Smooth muscle cell (in vitro differentiated cells): ENCODE data around the gene TCP11L2. TPM values are rescaled to one million over a fixed set of nuclear protein-coding genes. Genes with fewer than 3 reads are reported as not detected.

Experiments used
- DNase-seq: peaks from one replicate; lab custom pipeline; 2025; ENCODE audit not compliant: unreplicated experiment; lab: John Stamatoyannopoulos, UW
- H2AFZ ChIP-seq: fragments of 200-600 bp; sonication (generic); 2 replicates; pipeline ENCODE4 v1.6.0; 2016; ENCODE audit warnings: antibody characterized with exemption, low read depth, mild to moderate bottlenecking
- H3F3A ChIP-seq: fragments of 200-600 bp; sonication (generic); 2 replicates; pipeline ENCODE4 v1.6.0; 2017; ENCODE audit warnings: antibody characterized with exemption, low read depth
- H3K27ac ChIP-seq: fragments of 200-600 bp; sonication (generic); 2 replicates; pipeline ENCODE4 v1.5.1; 2016; ENCODE audit warnings: low read depth, mild to moderate bottlenecking
- H3K27me3 ChIP-seq: fragments of 200-600 bp; sonication (generic); 2 replicates; pipeline ENCODE4 v1.6.1; 2016; ENCODE audit warnings: low read depth, mild to moderate bottlenecking
- H3K36me3 ChIP-seq: fragments of 200-600 bp; sonication (generic); 2 replicates; pipeline ENCODE4 v1.5.1; 2016; ENCODE audit warnings: low read depth
- H3K4me1 ChIP-seq: fragments of 200-600 bp; sonication (generic); 2 replicates; pipeline ENCODE4 v1.5.1; 2016; ENCODE audit warnings: low read depth
- H3K4me2 ChIP-seq: fragments of 200-600 bp; sonication (generic); 2 replicates; pipeline ENCODE4 v1.6.0; 2016; ENCODE audit warnings: mild to moderate bottlenecking
- H3K4me3 ChIP-seq: fragments of 200-600 bp; sonication (generic); 2 replicates; pipeline ENCODE4 v1.5.1; 2016; ENCODE audit warnings: mild to moderate bottlenecking
- H3K79me2 ChIP-seq: fragments of 200-600 bp; sonication (generic); 2 replicates; pipeline ENCODE4 v1.6.0; 2016; ENCODE audit warnings: low read depth, mild to moderate bottlenecking
- H3K9ac ChIP-seq: fragments of 200-600 bp; sonication (generic); 2 replicates; pipeline ENCODE4 v1.6.0; 2016; ENCODE audit warnings: low read depth
- H3K9me3 ChIP-seq: fragments of 200-600 bp; sonication (generic); replicated peaks from 2 replicates; pipeline ENCODE4 v1.5.1; 2016; ENCODE audit warnings: low read depth
- H4K20me1 ChIP-seq: fragments of 200-600 bp; sonication (generic); 2 replicates; pipeline ENCODE4 v1.6.0; 2016; ENCODE audit warnings: low read depth
- CTCF ChIP-seq: fragments of 200-600 bp; sonication (generic); IDR thresholded peaks from 2 replicates; pipeline ENCODE4 v1.5.1; 2017; ENCODE audit warnings: borderline replicate concordance, mild to moderate bottlenecking, antibody characterized with exemption; ENCODE audit not compliant: insufficient read depth, poor library complexity, severe bottlenecking
- WGBS: methylation state at CpG from one replicate; pipeline ENCODE4 v1.1.7; 2016; ENCODE audit warnings: low lambda C conversion rate; 5-methylcytosine and 5-hydroxymethylcytosine counted together
- polyA plus RNA-seq: library from polyadenylated mRNA; unstranded; fragments of >200 nt; fragmentation: Nextera tagmentation; extraction: Ambion mirVana; gene quantifications from 2 replicates; pipeline ENCODE4 v1.2.1, GENCODE V29; 2016
- total RNA-seq: library from RNA; depleted of rRNA; stranded (reverse); fragments of >200 nt; gene quantifications from 2 replicates; pipeline ENCODE4 v1.2.3, GENCODE V29; 2014

Gene TCP11L2
- total and polyA plus RNA-seq, 2 experiments from 2014 or later: 2.4 to 15.1 TPM

GRCh38 chr12:106386813-106387535 is 84.4 kb downstream of the TCP11L2 start:
- WGBS: 82% methylated on average over 5 of the region's 5 CpGs
- no peak overlapping the region for H3K4me3 ChIP-seq
- H3K27me3 ChIP-seq: no peaks in the 10 kb centered on the region
- no peak overlapping the region for H3K4me2 ChIP-seq
- no peaks in the 10 kb centered on the region for H3K36me3 ChIP-seq
- H3K4me1 ChIP-seq: no peaks in the 10 kb centered on the region
- no peaks in the 10 kb centered on the region for H3K79me2 ChIP-seq
- peaks cover 13% of the 10 kb centered on the region for H4K20me1 ChIP-seq
- no peak overlapping the region for H3K9ac ChIP-seq
- H3K9me3 ChIP-seq: no peaks in the 10 kb centered on the region
- H3F3A ChIP-seq: no peaks in the 10 kb centered on the region
- H2AFZ ChIP-seq: no peak overlapping the region
- no peak for TF ChIP-seq CTCF
- H3K27ac ChIP-seq: no peak overlapping the region
- no peak for DNase-seq

GRCh38 chr12:106387848-106388377 is 85.4 kb downstream of the TCP11L2 start:
- Histone ChIP-seq H3K4me1 (no peaks in the 10 kb centered on the region), H3K4me3 (no peak overlapping the region), H3K79me2 (no peaks in the 10 kb centered on the region), H3F3A (no peaks in the 10 kb centered on the region), H3K36me3 (no peaks in the 10 kb centered on the region), H3K27me3 (no peaks in the 10 kb centered on the region), H2AFZ (no peak overlapping the region), H3K9ac (no peak overlapping the region), H3K4me2 (no peak overlapping the region), H3K9me3 (no peaks in the 10 kb centered on the region), H4K20me1 (peaks cover 13% of the 10 kb centered on the region), H3K27ac (no peak overlapping the region)
- WGBS: 92% methylated on average over 1 of the region's 1 CpG
- TF ChIP-seq CTCF: no peak
- no peak for DNase-seq

DNA sequence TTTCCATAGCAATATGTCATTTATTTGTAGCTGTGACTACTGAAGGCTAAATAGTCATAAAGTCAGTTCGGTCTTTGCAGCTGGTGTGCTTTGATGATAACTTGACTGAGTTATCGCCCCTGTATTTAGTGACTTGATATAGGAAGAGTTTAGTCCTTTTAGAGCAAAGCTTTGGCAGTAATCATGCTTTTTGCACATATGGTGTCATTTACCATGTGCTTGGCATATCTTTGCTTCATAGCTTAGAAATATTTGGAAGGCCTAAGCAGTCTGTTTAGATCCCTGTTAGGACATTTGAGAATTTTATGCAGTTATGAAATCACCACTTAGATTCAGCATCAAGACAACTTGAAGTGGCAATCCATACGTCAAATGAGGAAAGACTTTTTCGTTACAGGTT is 86.6 kb downstream of the TCP11L2 start:
- TF ChIP-seq CTCF: no peak
- H3K36me3 ChIP-seq: peaks cover 5% of the 10 kb centered on the region
- H3K4me1 ChIP-seq: no peaks in the 10 kb centered on the region
- no peaks in the 10 kb centered on the region for H3K79me2 ChIP-seq
- no peaks in the 10 kb centered on the region for H3K27me3 ChIP-seq
- no peak overlapping the region for H3K4me3 ChIP-seq
- no peak overlapping the region for H2AFZ ChIP-seq
- H3K27ac ChIP-seq: no peak overlapping the region
- H3K4me2 ChIP-seq: no peak overlapping the region
- no peak for DNase-seq
- no peaks in the 10 kb centered on the region for H3K9me3 ChIP-seq
- no peak overlapping the region for H3K9ac ChIP-seq
- 90% methylated on average over 4 of the region's 4 CpGs for WGBS
- H3F3A ChIP-seq: no peaks in the 10 kb centered on the region
- H4K20me1 ChIP-seq: peaks cover 13% of the 10 kb centered on the region

DNA sequence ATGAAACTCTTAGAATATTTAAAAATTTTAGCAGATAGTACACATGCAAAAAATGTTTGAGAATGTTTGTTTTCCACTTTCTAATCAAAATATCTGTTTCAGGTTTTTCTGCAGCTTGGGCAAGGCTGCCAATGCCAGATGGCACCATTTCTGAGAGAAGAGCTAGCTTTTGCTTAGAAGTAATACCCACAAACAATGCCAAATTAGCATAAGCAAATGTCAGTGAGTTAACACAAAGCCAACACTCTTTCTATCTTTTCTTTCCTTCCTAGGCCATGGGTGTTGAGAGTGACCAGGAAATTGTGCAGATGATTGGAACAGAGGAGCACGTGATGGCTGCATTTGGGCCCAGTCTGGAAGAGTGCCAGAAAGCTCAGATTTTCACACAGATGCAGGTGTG is 90.2 kb downstream of the TCP11L2 start:
- Histone ChIP-seq H3K36me3 (peaks cover 12% of the 10 kb centered on the region), H3K9me3 (no peaks in the 10 kb centered on the region), H3F3A (no peaks in the 10 kb centered on the region), H3K4me3 (no peak overlapping the region), H3K4me1 (no peaks in the 10 kb centered on the region), H3K27ac (no peak overlapping the region), H3K4me2 (no peak overlapping the region), H3K9ac (no peak overlapping the region), H4K20me1 (peaks cover 5% of the 10 kb centered on the region), H3K27me3 (no peaks in the 10 kb centered on the region), H3K79me2 (no peaks in the 10 kb centered on the region), H2AFZ (no peak overlapping the region)
- no peak for TF ChIP-seq CTCF
- no peak for DNase-seq
- WGBS: 96% methylated on average over 1 of the region's 1 CpG
